Measurements from ENCODE around the gene RIMBP2.
A peak's percentile ranks its signal among the peaks of the same experiment; 100 is the strongest.

Gene RIMBP2

DNA sequence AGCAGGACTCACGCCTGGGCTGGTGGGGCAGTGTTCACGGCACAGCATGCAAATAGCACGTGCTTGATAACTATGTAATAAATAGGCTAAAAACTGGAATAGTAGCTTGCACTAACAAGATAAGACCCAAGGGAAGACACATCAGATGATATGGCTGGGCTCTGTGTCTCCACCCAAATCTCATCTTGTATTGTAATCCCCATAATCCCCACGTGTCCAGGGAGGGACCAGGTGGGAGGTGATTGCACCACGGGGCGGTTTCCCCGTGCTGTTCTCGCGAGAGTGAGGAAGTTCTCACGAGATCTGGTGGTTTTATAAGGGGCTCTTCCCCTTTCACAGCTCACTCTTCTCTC is 46.9 kb downstream of the RIMBP2 start:
- no peak overlapping the region for H3K4me3 ChIP-seq
- peaks cover 21% of the 10 kb centered on the region for H3K4me1 ChIP-seq
- no peak overlapping the region for H3K27ac ChIP-seq
- no peaks in the 10 kb centered on the region for H4K20me1 ChIP-seq
- no peak for TF ChIP-seq Cebpa-rat (IDR thresholded peaks at IDR 0.05)
- H3K9me3 ChIP-seq: peaks cover 19% of the 10 kb centered on the region
- H3K27me3 ChIP-seq: no peaks in the 10 kb centered on the region
- H3K4me2 ChIP-seq: no peak overlapping the region
- H3K36me3 ChIP-seq: no peaks in the 10 kb centered on the region
- H3K9ac ChIP-seq: no peak overlapping the region

DNA sequence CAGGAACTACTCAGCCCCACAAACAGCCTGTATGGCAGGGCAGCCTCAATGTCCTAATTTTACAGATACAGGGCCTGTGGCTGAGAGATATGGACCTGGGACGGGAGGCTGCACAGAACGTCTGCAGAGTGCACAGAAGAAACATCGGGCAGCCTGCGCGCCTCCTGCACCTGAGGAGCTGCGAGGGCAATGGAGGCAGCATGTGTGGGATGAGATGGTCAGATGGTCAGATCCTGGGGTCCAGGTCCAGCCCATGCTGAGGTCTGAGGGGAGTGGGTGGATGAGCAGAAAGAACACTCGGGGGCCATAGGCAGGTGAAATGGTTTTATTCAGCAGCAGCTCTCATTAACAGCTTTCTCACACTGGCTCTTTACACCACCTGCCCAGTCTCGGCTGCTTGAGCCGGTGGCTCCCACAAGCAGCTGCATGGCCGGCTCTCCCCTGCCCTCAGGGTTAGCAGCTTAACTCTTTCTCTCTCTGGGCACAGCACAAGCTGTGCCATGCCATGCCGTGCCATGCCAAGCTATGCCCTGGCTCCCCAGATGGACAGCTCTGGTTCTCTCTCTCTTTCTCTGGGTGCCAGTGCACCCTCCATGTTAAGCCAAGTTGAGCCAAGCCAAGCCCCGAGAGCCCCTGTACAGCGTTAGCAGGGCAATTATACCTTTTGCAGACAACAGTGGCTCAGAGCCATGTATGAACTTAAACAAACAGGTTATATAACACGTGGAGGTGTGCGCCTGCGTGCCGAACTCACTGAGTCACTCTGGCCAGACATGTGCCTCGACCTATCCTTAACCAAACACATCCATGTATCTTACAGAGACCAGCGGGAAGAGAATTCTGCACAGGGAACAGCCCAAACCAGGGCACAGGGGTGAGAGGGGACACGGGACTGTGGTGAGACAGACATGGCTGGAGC is 47.6 kb downstream of the RIMBP2 start:
- H3K27me3 ChIP-seq: no peaks in the 10 kb centered on the region
- no peak overlapping the region for H3K9ac ChIP-seq
- no peak for TF ChIP-seq Cebpa-rat (IDR thresholded peaks at IDR 0.05)
- H3K36me3 ChIP-seq: no peaks in the 10 kb centered on the region
- H3K4me3 ChIP-seq: no peak overlapping the region
- no peak overlapping the region for H3K27ac ChIP-seq
- H3K4me2 ChIP-seq: no peak overlapping the region
- no peaks in the 10 kb centered on the region for H4K20me1 ChIP-seq
- peaks cover 27% of the 10 kb centered on the region for H3K4me1 ChIP-seq
- H3K9me3 ChIP-seq: peaks cover 19% of the 10 kb centered on the region

GRCh38 chr12:130667421-130667960 is 48.6 kb downstream of the RIMBP2 start:
- no peak overlapping the region for H3K4me3 ChIP-seq
- H4K20me1 ChIP-seq: no peaks in the 10 kb centered on the region
- no peaks in the 10 kb centered on the region for H3K36me3 ChIP-seq
- peaks cover 19% of the 10 kb centered on the region for H3K9me3 ChIP-seq
- peaks cover 38% of the 10 kb centered on the region for H3K4me1 ChIP-seq
- H3K27me3 ChIP-seq: no peaks in the 10 kb centered on the region
- no peak overlapping the region for H3K9ac ChIP-seq
- TF ChIP-seq Cebpa-rat (IDR thresholded peaks at IDR 0.05): no peak
- no peak overlapping the region for H3K4me2 ChIP-seq
- H3K27ac ChIP-seq: no peak overlapping the region

DNA sequence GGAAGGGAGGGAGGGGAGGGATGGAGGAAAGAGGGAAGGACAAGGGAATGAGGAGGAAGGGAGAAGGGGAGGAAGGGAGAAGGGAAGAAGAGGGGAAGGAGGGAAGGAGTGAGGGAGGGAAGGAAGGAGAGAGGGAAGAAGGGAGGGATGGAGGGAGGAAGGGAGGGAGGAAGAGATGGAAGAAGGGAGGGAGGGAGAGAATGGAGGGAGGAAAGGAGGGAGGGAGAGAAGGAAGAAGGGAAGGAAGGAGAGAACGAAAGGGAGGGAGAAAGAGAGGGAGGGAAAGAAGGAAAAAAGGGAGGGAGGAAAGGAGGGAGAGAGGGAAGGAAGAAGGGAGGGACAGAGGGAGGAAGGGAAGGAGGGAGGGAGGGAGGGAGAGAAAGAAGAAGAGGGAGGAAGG is 49.5 kb downstream of the RIMBP2 start:
- H3K9me3 ChIP-seq: peaks cover 19% of the 10 kb centered on the region
- TF ChIP-seq Cebpa-rat (IDR thresholded peaks at IDR 0.05): no peak
- H3K4me2 ChIP-seq: no peak overlapping the region

GRCh38 chr12:130665753-130666152 is 50.3 kb downstream of the RIMBP2 start:
- peaks cover 39% of the 10 kb centered on the region for H3K4me1 ChIP-seq
- no peak overlapping the region for H3K27ac ChIP-seq
- no peak overlapping the region for H3K9ac ChIP-seq
- H3K4me3 ChIP-seq: no peak overlapping the region
- H3K36me3 ChIP-seq: no peaks in the 10 kb centered on the region
- TF ChIP-seq Cebpa-rat (IDR thresholded peaks at IDR 0.05): no peak
- H3K4me2 ChIP-seq: peak overlapping the region; percentile 45
- H4K20me1 ChIP-seq: no peaks in the 10 kb centered on the region
- H3K9me3 ChIP-seq: peaks cover 19% of the 10 kb centered on the region
- no peaks in the 10 kb centered on the region for H3K27me3 ChIP-seq

More for the DNA sequence above, 49.5 kb downstream of the RIMBP2 start:
- no peak overlapping the region for H3K27ac ChIP-seq
- no peaks in the 10 kb centered on the region for H3K36me3 ChIP-seq
- no peaks in the 10 kb centered on the region for H3K27me3 ChIP-seq
- H3K9ac ChIP-seq: no peak overlapping the region
- no peaks in the 10 kb centered on the region for H4K20me1 ChIP-seq
- peaks cover 39% of the 10 kb centered on the region for H3K4me1 ChIP-seq
- no peak overlapping the region for H3K4me3 ChIP-seq

DNA sequence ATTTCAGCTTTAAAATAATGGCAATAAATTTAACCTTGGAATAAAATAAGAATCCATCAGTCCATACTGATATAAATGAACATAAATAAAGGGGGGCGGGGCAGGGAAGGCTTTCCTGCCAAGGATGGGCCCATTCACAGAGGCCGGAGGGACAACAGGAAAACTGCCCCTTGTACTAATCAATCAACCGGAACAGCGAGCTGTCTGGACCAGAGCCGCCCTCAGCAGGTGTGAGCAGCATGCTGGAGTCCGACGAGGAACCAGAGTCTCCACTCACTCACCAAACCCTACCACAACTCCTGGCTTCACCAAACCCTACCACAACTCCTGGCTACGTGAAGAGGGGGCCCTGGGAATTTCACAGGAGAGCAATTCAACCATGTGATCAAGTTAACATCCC is 51.3 kb downstream of the RIMBP2 start:
- Histone ChIP-seq H3K4me3 (no peak overlapping the region), H3K4me2 (no peak overlapping the region), H3K27ac (no peak overlapping the region), H4K20me1 (no peaks in the 10 kb centered on the region), H3K9ac (no peak overlapping the region), H3K4me1 (peaks cover 46% of the 10 kb centered on the region), H3K36me3 (no peaks in the 10 kb centered on the region), H3K9me3 (peaks cover 19% of the 10 kb centered on the region), H3K27me3 (no peaks in the 10 kb centered on the region)
- TF ChIP-seq Cebpa-rat (IDR thresholded peaks at IDR 0.05): no peak

DNA sequence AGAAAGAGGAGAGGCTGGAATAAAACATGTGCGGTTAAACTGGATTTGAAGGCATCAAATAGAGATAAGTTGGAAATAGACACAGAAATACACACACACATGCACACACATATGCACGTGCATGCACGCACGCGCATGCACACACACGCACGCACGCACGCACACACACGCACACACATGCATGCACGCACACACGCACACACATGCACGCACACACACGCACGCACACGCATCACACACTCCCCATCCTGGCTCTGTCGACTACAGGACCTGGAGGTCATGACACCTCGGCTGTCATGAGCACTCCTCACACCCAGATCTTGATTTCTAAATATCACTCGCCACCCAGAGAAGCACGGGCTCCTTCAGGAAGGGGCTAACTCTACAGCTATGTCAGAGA is 51.8 kb downstream of the RIMBP2 start:
- no peak for TF ChIP-seq Cebpa-rat (IDR thresholded peaks at IDR 0.05)
- H3K9me3 ChIP-seq: peaks cover 19% of the 10 kb centered on the region
- H3K4me1 ChIP-seq: peaks cover 51% of the 10 kb centered on the region
- no peaks in the 10 kb centered on the region for H4K20me1 ChIP-seq
- H3K27me3 ChIP-seq: no peaks in the 10 kb centered on the region
- H3K4me3 ChIP-seq: no peak overlapping the region
- H3K9ac ChIP-seq: no peak overlapping the region
- H3K27ac ChIP-seq: no peak overlapping the region
- peak overlapping the region; percentile 68 for H3K4me2 ChIP-seq
- H3K36me3 ChIP-seq: no peaks in the 10 kb centered on the region

DNA sequence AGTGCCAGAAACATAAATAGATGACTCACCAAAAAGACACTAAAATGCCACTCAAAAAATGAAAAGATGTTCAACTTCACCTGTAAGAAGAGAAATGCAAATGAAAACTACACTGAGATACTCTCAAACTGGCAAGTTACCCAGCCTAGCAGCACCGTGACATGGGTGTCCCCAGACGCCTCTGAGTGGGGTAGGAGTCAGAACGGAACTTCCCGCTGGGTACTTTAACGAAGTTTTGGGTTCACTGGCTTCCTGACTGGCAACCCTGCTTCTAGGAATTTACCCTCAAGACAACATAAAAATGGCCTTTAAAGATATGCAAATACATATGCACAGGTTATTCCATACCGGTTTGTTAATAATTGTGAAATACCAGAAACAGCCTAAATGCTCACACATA is 52.6 kb downstream of the RIMBP2 start:
- 0 out of 2 replicates have a peak, but pooled peaks have one; percentile 9 for TF ChIP-seq Cebpa-rat (IDR thresholded peaks at IDR 0.05)
- Histone ChIP-seq H3K9ac (no peak overlapping the region), H3K4me3 (no peak overlapping the region), H3K9me3 (peaks cover 15% of the 10 kb centered on the region), H3K36me3 (no peaks in the 10 kb centered on the region), H4K20me1 (no peaks in the 10 kb centered on the region), H3K4me2 (peak overlapping the region; percentile 68), H3K27ac (no peak overlapping the region), H3K4me1 (peaks cover 59% of the 10 kb centered on the region), H3K27me3 (no peaks in the 10 kb centered on the region)

- Histone ChIP-seq H3K4me3 (no peak overlapping the region), H3K36me3 (no peaks in the 10 kb centered on the region), H3K9me3 (no peaks in the 10 kb centered on the region), H3K9ac (no peak overlapping the region), H3K27me3 (no peaks in the 10 kb centered on the region), H3K4me2 (no peak overlapping the region), H3K4me1 (peaks cover 77% of the 10 kb centered on the region), H3K27ac (no peak overlapping the region), H4K20me1 (no peaks in the 10 kb centered on the region)
- TF ChIP-seq Cebpa-rat (IDR thresholded peaks at IDR 0.05): no peak
These were observed 54.4 kb downstream of the RIMBP2 start for GRCh38 chr12:130661486-130662255.

GRCh38 chr12:130661059-130661458 is 55.0 kb downstream of the RIMBP2 start:
- TF ChIP-seq Cebpa-rat (IDR thresholded peaks at IDR 0.05): no peak
- peaks cover 81% of the 10 kb centered on the region for H3K4me1 ChIP-seq
- no peaks in the 10 kb centered on the region for H4K20me1 ChIP-seq
- H3K36me3 ChIP-seq: no peaks in the 10 kb centered on the region
- no peaks in the 10 kb centered on the region for H3K9me3 ChIP-seq
- H3K9ac ChIP-seq: no peak overlapping the region
- no peak overlapping the region for H3K4me2 ChIP-seq
- H3K27ac ChIP-seq: no peak overlapping the region
- H3K4me3 ChIP-seq: no peak overlapping the region
- no peaks in the 10 kb centered on the region for H3K27me3 ChIP-seq

All from BLaER1 (cell line).